PC-3 (cell line): ENCODE measurements around the gene CCDC141.

Source experiments
- EZH2 ChIP-seq: fragments of 300-600 bp; sonication (generic); IDR thresholded peaks from one replicate; pipeline ENCODE4 v1.6.1; 2017; ENCODE audit warnings: antibody characterized with exemption, mild to moderate bottlenecking, low read length; ENCODE audit not compliant: unreplicated experiment
- EZH2phosphoT487 ChIP-seq: fragments of 300-600 bp; sonication (generic); IDR thresholded peaks from 2 replicates; pipeline ENCODE4 v1.6.1; 2018; ENCODE audit warnings: mild to moderate bottlenecking, antibody characterized with exemption, low read length, borderline replicate concordance
- TF ChIP-seq, protein P1 (sequence below): fragments of 300-600 bp; sonication (generic); conservative IDR thresholded peaks from 2 replicates; pipeline ENCODE4 v1.5.1; 2017; ENCODE audit warnings: antibody characterized with exemption, low read depth, mild to moderate bottlenecking, low read length

DNA sequence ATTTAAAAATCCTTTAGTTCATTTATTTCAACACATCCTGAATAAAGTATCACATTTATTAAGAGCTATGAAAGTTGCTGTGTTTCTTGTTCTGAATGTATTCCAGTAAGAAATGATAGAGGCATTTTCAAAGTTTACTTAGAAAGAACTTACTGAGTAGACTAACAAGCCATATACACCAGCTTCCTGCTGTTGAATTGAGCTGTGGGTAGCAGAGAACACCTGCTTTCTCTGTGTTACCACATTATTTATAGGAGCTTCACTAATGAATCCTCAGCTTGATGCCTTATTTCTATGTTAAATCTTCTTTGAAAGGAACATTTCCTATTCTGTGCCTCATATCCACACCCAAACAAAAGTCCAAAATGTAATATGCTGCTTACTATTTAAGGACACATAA lies 115.4 kb downstream of the CCDC141 start:
- TF ChIP-seq, protein P1, sequence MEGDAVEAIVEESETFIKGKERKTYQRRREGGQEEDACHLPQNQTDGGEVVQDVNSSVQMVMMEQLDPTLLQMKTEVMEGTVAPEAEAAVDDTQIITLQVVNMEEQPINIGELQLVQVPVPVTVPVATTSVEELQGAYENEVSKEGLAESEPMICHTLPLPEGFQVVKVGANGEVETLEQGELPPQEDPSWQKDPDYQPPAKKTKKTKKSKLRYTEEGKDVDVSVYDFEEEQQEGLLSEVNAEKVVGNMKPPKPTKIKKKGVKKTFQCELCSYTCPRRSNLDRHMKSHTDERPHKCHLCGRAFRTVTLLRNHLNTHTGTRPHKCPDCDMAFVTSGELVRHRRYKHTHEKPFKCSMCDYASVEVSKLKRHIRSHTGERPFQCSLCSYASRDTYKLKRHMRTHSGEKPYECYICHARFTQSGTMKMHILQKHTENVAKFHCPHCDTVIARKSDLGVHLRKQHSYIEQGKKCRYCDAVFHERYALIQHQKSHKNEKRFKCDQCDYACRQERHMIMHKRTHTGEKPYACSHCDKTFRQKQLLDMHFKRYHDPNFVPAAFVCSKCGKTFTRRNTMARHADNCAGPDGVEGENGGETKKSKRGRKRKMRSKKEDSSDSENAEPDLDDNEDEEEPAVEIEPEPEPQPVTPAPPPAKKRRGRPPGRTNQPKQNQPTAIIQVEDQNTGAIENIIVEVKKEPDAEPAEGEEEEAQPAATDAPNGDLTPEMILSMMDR: no peak
- TF ChIP-seq EZH2phosphoT487: no peak
- no peak for TF ChIP-seq EZH2
